ENCODE results near the gene KCNQ2. TPM values are rescaled to one million over a fixed set of nuclear protein-coding genes. Genes with fewer than 3 reads are reported as not detected.

Gene KCNQ2
- total RNA-seq, 1 donor from 2014 or later, result 39.5 TPM

DNA sequence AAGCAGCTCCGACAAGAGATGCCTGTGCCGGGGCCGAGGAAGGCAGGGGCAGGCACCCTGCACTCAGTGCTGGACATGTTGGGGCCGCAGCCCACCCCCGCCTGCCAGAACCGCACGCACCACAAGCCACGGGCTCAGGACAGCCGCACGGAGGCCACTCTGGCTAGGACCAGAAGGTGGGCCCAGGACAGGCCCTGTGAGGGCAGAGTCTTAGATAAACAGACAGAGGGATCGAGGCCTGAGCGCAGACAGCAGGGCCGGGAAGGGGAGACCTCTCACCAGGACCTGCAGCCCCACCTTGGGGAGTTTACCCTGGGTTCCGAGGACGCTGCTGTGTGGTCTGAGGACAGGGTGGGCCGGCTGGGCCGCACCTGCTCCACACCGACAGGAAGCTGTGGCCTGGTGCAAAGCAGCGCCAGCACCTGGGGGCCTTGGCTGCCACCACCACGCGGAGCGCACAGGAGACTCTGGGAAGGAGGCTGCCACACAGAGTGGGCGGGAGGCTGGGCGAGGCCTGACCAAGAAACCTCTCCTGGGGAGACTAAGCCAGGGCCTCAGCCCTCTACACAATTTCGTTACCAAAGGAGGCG is 32.0 kb downstream of the KCNQ2 start:
- H4K20me1 ChIP-seq (ENCODE audit: low read depth), result peaks cover 9% of the 10 kb centered on the region
- H3K27ac ChIP-seq, result no peak overlapping the region
- no peak overlapping the region for H2AFZ ChIP-seq (replicated peaks)
- no peaks in the 10 kb centered on the region for H3K79me2 ChIP-seq (ENCODE audit: low read depth)
- H3K4me2 ChIP-seq, result no peak overlapping the region
- no peak overlapping the region for H3K4me3 ChIP-seq
- H3F3A ChIP-seq (ENCODE audit: low read depth), result peaks cover 6% of the 10 kb centered on the region
- H3K4me3 Mint-ChIP-seq, result no peak overlapping the region
- H3K27me3 ChIP-seq, result no peaks in the 10 kb centered on the region
- peaks cover 17% of the 10 kb centered on the region for H3K36me3 Mint-ChIP-seq
- no peak overlapping the region for H3K9ac ChIP-seq
- H3K27ac Mint-ChIP-seq, result no peak overlapping the region
- no peak for DNase-seq (ENCODE audit: low spot score)
- peaks cover 7% of the 10 kb centered on the region for H3K27me3 Mint-ChIP-seq (ENCODE audit: insufficient read depth, low read depth)
- no peaks in the 10 kb centered on the region for H3K4me1 ChIP-seq
- TF ChIP-seq EZH2 (IDR thresholded peaks at IDR 0.05) (no peak), EZH2phosphoT487 (IDR thresholded peaks at IDR 0.05) (no peak)
- TF ChIP-seq, protein P1, sequence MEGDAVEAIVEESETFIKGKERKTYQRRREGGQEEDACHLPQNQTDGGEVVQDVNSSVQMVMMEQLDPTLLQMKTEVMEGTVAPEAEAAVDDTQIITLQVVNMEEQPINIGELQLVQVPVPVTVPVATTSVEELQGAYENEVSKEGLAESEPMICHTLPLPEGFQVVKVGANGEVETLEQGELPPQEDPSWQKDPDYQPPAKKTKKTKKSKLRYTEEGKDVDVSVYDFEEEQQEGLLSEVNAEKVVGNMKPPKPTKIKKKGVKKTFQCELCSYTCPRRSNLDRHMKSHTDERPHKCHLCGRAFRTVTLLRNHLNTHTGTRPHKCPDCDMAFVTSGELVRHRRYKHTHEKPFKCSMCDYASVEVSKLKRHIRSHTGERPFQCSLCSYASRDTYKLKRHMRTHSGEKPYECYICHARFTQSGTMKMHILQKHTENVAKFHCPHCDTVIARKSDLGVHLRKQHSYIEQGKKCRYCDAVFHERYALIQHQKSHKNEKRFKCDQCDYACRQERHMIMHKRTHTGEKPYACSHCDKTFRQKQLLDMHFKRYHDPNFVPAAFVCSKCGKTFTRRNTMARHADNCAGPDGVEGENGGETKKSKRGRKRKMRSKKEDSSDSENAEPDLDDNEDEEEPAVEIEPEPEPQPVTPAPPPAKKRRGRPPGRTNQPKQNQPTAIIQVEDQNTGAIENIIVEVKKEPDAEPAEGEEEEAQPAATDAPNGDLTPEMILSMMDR (IDR thresholded peaks at IDR 0.05), result no peak
- peaks cover 12% of the 10 kb centered on the region for H3K9me3 Mint-ChIP-seq
- no peaks in the 10 kb centered on the region for H3K36me3 ChIP-seq
- peaks cover 9% of the 10 kb centered on the region for H3K4me1 Mint-ChIP-seq
- H3K9me3 ChIP-seq (ENCODE audit: low read depth), result no peaks in the 10 kb centered on the region

- H4K20me1 ChIP-seq (ENCODE audit: low read depth), result peaks cover 9% of the 10 kb centered on the region
- TF ChIP-seq, protein P1 (IDR thresholded peaks at IDR 0.05), result no peak
- TF ChIP-seq EZH2phosphoT487 (IDR thresholded peaks at IDR 0.05) (no peak), EZH2 (IDR thresholded peaks at IDR 0.05) (no peak)
- no peak overlapping the region for H3K4me3 Mint-ChIP-seq
- H3K36me3 ChIP-seq, result no peaks in the 10 kb centered on the region
- H3K27ac Mint-ChIP-seq, result no peak overlapping the region
- H2AFZ ChIP-seq (replicated peaks), result no peak overlapping the region
- H3F3A ChIP-seq (ENCODE audit: low read depth), result peaks cover 8% of the 10 kb centered on the region
- no peak for DNase-seq (ENCODE audit: low spot score)
- peaks cover 7% of the 10 kb centered on the region for H3K27me3 Mint-ChIP-seq (ENCODE audit: insufficient read depth, low read depth)
- H3K79me2 ChIP-seq (ENCODE audit: low read depth), result no peaks in the 10 kb centered on the region
- no peaks in the 10 kb centered on the region for H3K27me3 ChIP-seq
- no peak overlapping the region for H3K4me3 ChIP-seq
- H3K4me1 ChIP-seq, result no peaks in the 10 kb centered on the region
- H3K27ac ChIP-seq, result no peak overlapping the region
- H3K9ac ChIP-seq, result no peak overlapping the region
- H3K9me3 ChIP-seq (ENCODE audit: low read depth), result no peaks in the 10 kb centered on the region
- peaks cover 12% of the 10 kb centered on the region for H3K4me1 Mint-ChIP-seq
- peaks cover 12% of the 10 kb centered on the region for H3K9me3 Mint-ChIP-seq
- no peak overlapping the region for H3K4me2 ChIP-seq
- H3K36me3 Mint-ChIP-seq, result peaks cover 15% of the 10 kb centered on the region
Observed at GRCh38 chr20:63439866-63440265, 32.6 kb downstream of the KCNQ2 start.

GRCh38 chr20:63438121-63438520 is 34.3 kb downstream of the KCNQ2 start:
- peaks cover 14% of the 10 kb centered on the region for H3F3A ChIP-seq (ENCODE audit: low read depth)
- no peak overlapping the region for H2AFZ ChIP-seq (replicated peaks)
- TF ChIP-seq EZH2phosphoT487 (IDR thresholded peaks at IDR 0.05), result no peak
- no peak for TF ChIP-seq EZH2 (IDR thresholded peaks at IDR 0.05)
- TF ChIP-seq, protein P1 (IDR thresholded peaks at IDR 0.05), result no peak
- H3K4me1 ChIP-seq, result no peaks in the 10 kb centered on the region
- H3K27me3 ChIP-seq, result no peaks in the 10 kb centered on the region
- peaks cover 13% of the 10 kb centered on the region for H3K36me3 Mint-ChIP-seq
- H3K27ac ChIP-seq, result no peak overlapping the region
- no peak overlapping the region for H3K4me3 Mint-ChIP-seq
- peaks cover 9% of the 10 kb centered on the region for H4K20me1 ChIP-seq (ENCODE audit: low read depth)
- H3K4me1 Mint-ChIP-seq, result peaks cover 23% of the 10 kb centered on the region
- H3K9me3 Mint-ChIP-seq, result peaks cover 9% of the 10 kb centered on the region
- DNase-seq (ENCODE audit: low spot score), result no peak
- H3K4me3 ChIP-seq, result no peak overlapping the region
- H3K9ac ChIP-seq, result no peak overlapping the region
- H3K9me3 ChIP-seq (ENCODE audit: low read depth), result no peaks in the 10 kb centered on the region
- peaks cover 5% of the 10 kb centered on the region for H3K27me3 Mint-ChIP-seq (ENCODE audit: insufficient read depth, low read depth)
- H3K27ac Mint-ChIP-seq, result no peak overlapping the region
- no peak overlapping the region for H3K4me2 ChIP-seq
- H3K79me2 ChIP-seq (ENCODE audit: low read depth), result no peaks in the 10 kb centered on the region
- no peaks in the 10 kb centered on the region for H3K36me3 ChIP-seq
